OCI-LY7 (cell line): ENCODE measurements around the gene ESD. TPM values are rescaled to one million over a fixed set of nuclear protein-coding genes. Genes with fewer than 3 reads are reported as not detected.

ENCODE experiments used
- Bru-seq: library from RNA; stranded (reverse); fragments of 400-500 nt; gene quantifications from one replicate; lab custom pipeline; 2021; lab: Mats Ljungman, UMichigan
- BruChase-seq, 2 experiments: library from RNA; stranded (reverse); fragments of 400-500 nt; gene quantifications; one replicate each; lab custom pipeline; 2021; lab: Mats Ljungman, UMichigan
- BruUV-seq: library from RNA; stranded (reverse); fragments of 400-500 nt; replicated peaks from 2 replicates; lab custom pipeline; 2021; lab: Mats Ljungman, UMichigan
- CTCF ChIA-PET: fragments of 300-600 bp; sonication (Branson Sonifier 250); formaldehyde crosslinking; loops from one replicate; lab custom pipeline; 2022; ENCODE audit warnings: antibody characterized with exemption; ENCODE audit not compliant: unreplicated experiment; lab: Charles Lee
- POLR2A ChIA-PET: fragments of 300-600 bp; sonication (Branson Sonifier 250); formaldehyde crosslinking; loops from one replicate; lab custom pipeline; 2022; ENCODE audit warnings: antibody characterized with exemption; lab: Charles Lee
- DNase-seq: peaks from one replicate; pipeline ENCODE4 v3.0.0-alpha.2; 2015; ENCODE audit warnings: low spot score
- H2AFZ ChIP-seq: fragments of 200-600 bp; sonication (generic), shearing (Covaris generic); 2 replicates; pipeline ENCODE4 v1.6.1; 2014; ENCODE audit warnings: mild to moderate bottlenecking, antibody characterized with exemption, low read length, moderate library complexity
- H3K27ac ChIP-seq: fragments of 200-600 bp; sonication (generic); 2 replicates; pipeline ENCODE4 v1.5.1; 2014; ENCODE audit warnings: mixed run types, low read depth, mild to moderate bottlenecking, moderate library complexity, low read length, inconsistent platforms; ENCODE audit not compliant: poor library complexity, severe bottlenecking
- H3K36me3 ChIP-seq: fragments of 200-600 bp; sonication (generic); 2 replicates; pipeline ENCODE4 v1.6.1; 2014; ENCODE audit warnings: mild to moderate bottlenecking, antibody characterized with exemption, low read length, moderate library complexity, mixed read lengths; ENCODE audit not compliant: insufficient read depth
- H3K4me1 ChIP-seq: fragments of 200-600 bp; sonication (generic); 2 replicates; pipeline ENCODE4 v1.5.1; 2014; ENCODE audit warnings: mild to moderate bottlenecking, low read length; ENCODE audit not compliant: insufficient read depth, poor library complexity, severe bottlenecking
- H3K4me2 ChIP-seq: fragments of 200-600 bp; sonication (generic); 2 replicates; pipeline ENCODE4 v1.6.1; 2014; ENCODE audit warnings: mild to moderate bottlenecking, low read length
- H3K4me3 ChIP-seq: fragments of 200-600 bp; sonication (generic); 2 replicates; pipeline ENCODE4 v1.5.1; 2014; ENCODE audit warnings: mild to moderate bottlenecking, low read depth, low read length; ENCODE audit not compliant: poor library complexity, severe bottlenecking
- H3K79me2 ChIP-seq: fragments of 200-600 bp; sonication (generic); 2 replicates; pipeline ENCODE4 v1.6.1; 2016; ENCODE audit warnings: low read depth, mild to moderate bottlenecking, low read length, moderate library complexity, mixed read lengths; ENCODE audit not compliant: insufficient read depth
- H3K9me2 ChIP-seq: fragments of 200-600 bp; sonication (generic); 2 replicates; pipeline ENCODE4 v1.6.1; 2016; ENCODE audit warnings: mild to moderate bottlenecking, low read length, mixed read lengths; ENCODE audit not compliant: insufficient read depth
- H3K9me3 ChIP-seq: fragments of 200-600 bp; sonication (generic); 2 replicates; pipeline ENCODE4 v1.6.1; 2014; ENCODE audit warnings: mild to moderate bottlenecking, mixed run types, low read length, mixed read lengths
- H4K20me1 ChIP-seq: fragments of 200-600 bp; sonication (generic); 2 replicates; pipeline ENCODE4 v1.6.1; 2014; ENCODE audit warnings: mild to moderate bottlenecking, antibody characterized with exemption, low read length, moderate library complexity, mixed read lengths; ENCODE audit not compliant: insufficient read depth
- CTCF ChIP-seq: fragments of 200-600 bp; sonication (generic); conservative IDR thresholded peaks from 2 replicates; pipeline ENCODE4 v1.5.1; 2014; ENCODE audit warnings: mild to moderate bottlenecking, antibody characterized with exemption, low read length, moderate library complexity, mixed read lengths
- EZH2phosphoT487 ChIP-seq: fragments of 200-600 bp; sonication (generic); IDR thresholded peaks from 2 replicates; pipeline ENCODE4 v1.6.1; 2018; ENCODE audit warnings: low read depth, borderline replicate concordance, mild to moderate bottlenecking, mixed run types, antibody characterized with exemption, low read length, moderate library complexity, mixed read lengths
- intact Hi-C: fragments of 100-400 bp; cut with micrococcal nuclease; formaldehyde crosslinking; loops from one replicate; pipeline ENCODE4 v1.10.0; 2022; ENCODE audit not compliant: unreplicated experiment
- long read RNA-seq: library from polyadenylated mRNA; stranded (forward); transcript quantifications from one replicate; pipeline ENCODE4 v2.0.0, GENCODE V29; 2022
- total RNA-seq, 2 experiments: library from RNA; depleted of rRNA in 1 of 2; stranded (reverse); fragments of >200 nt in 1 of 2; shearing (Covaris generic) in 1 of 2; gene quantifications; 2 replicates each; pipeline ENCODE4 v1.2.3, GENCODE V29; 2014 to 2022

Gene ESD
- 30.2 and 48.0 TPM in 2 replicates for total RNA-seq (2014; rRNA removed; shearing (Covaris generic))
- 41.6 and 44.1 TPM in 2 replicates for total RNA-seq (2022)
- Bru-seq, nascent RNA = percentile 72 among the genes with signal in this experiment
- percentile 62 among the genes with signal in this experiment for BruChase-seq, experiment 1, labeled RNA remaining after a 6-hour chase
- percentile 55 among the genes with signal in this experiment for BruChase-seq, experiment 2, labeled RNA remaining after a 2-hour chase
- long read RNA-seq, transcript ESD-202 (10 exons, 1,192 nt) = major isoform, 39 of 50 reads
- long read RNA-seq, partial matches to known transcripts = 4 of 50 reads
- long read RNA-seq, other reads (novel, unspliced or antisense) = 7 of 50 reads

GRCh38 chr13:46796515-46797474, at the start of gene ESD:
Gene ESD (minus strand): TSS chr13:46797161. CDS start chr13:46791413, 5,748 bp downstream.
- DNase-seq = peak; percentile 83
- peak within 1 kb of the TSS; percentile 71 for H3K4me3 ChIP-seq
- no TSS peak for BruUV-seq
- peak within 1 kb of the TSS; percentile 91 for H2AFZ ChIP-seq
- H3K4me2 ChIP-seq = peak within 1 kb of the TSS; percentile 69
- H3K4me1 ChIP-seq = peaks cover 17% of the 10 kb centered on the region
- H4K20me1 ChIP-seq = no peaks in the 10 kb centered on the region
- H3K36me3 ChIP-seq = no peaks in the 10 kb centered on the region
- H3K79me2 ChIP-seq = peaks cover 14% of the 10 kb centered on the region; the same call in 1 of the 2 replicates
- TF ChIP-seq CTCF (no peak), EZH2phosphoT487 (no peak)
- H3K9me2 ChIP-seq = no peaks in the 10 kb centered on the region
- CTCF ChIA-PET = no interaction called here
- POLR2A ChIA-PET = interaction anchor here (0.6 to 0.8 kb wide), 2 partner anchors 12 to 850 kb away, joined by 3 read pairs; no protein-coding TSS in a partner anchor
- no peaks in the 10 kb centered on the region for H3K9me3 ChIP-seq
- peak within 1 kb of the TSS; percentile 45 for H3K27ac ChIP-seq
- intact Hi-C loops = no loop called here

- no peak for DNase-seq
- no peak for TF ChIP-seq CTCF
- no peak for TF ChIP-seq EZH2phosphoT487
- Histone ChIP-seq H3K4me3 (no peak overlapping the region), H2AFZ (no peak overlapping the region), H3K9me2 (no peaks in the 10 kb centered on the region), H3K4me2 (no peak overlapping the region), H3K36me3 (no peaks in the 10 kb centered on the region), H3K79me2 (no peaks in the 10 kb centered on the region), H3K27ac (no peak overlapping the region), H3K4me1 (no peaks in the 10 kb centered on the region), H3K9me3 (no peaks in the 10 kb centered on the region), H4K20me1 (no peaks in the 10 kb centered on the region)
- intact Hi-C loops = no loop called here
- no TSS peak for BruUV-seq
- POLR2A ChIA-PET = interaction anchor here (0.8 to 1.0 kb wide), 3 partner anchors 52 to 742 kb away, joined by 3 to 4 read pairs (median 3); no protein-coding TSS in a partner anchor
- CTCF ChIA-PET = no interaction called here
These were observed 49.8 kb upstream of the ESD start for GRCh38 chr13:46846726-46847125.
